Activated T-helper 17 cell treated with anti-CD3 and anti-CD28 coated beads, Interleukin-2, amount 50 U/mL, for 72 hours (primary cell): ENCODE measurements around the gene JAKMIP1. TPM values are rescaled to one million over a fixed set of nuclear protein-coding genes. Genes with fewer than 3 reads are reported as not detected.

Experiments used
- ATAC-seq: fragments of 150-1000 bp; cut with Tn5 transposase; replicated peaks from 2 replicates; pipeline ENCODE4 v1.10.0; 2021; ENCODE audit warnings: mild to moderate bottlenecking, moderate library complexity
- H3K27ac Mint-ChIP-seq: one replicate; pipeline ENCODE4 v1.8.0; 2022; ENCODE audit warnings: mixed read lengths
- H3K27me3 Mint-ChIP-seq: one replicate; pipeline ENCODE4 v1.8.0; 2022; ENCODE audit warnings: mixed read lengths
- H3K36me3 Mint-ChIP-seq: one replicate; pipeline ENCODE4 v1.8.0; 2022; ENCODE audit warnings: low read depth, mild to moderate bottlenecking, mixed read lengths
- H3K4me1 Mint-ChIP-seq: one replicate; pipeline ENCODE4 v1.8.0; 2022; ENCODE audit warnings: mixed read lengths
- H3K4me3 Mint-ChIP-seq: one replicate; pipeline ENCODE4 v1.8.0; 2022; ENCODE audit warnings: mild to moderate bottlenecking, mixed read lengths
- H3K9me3 Mint-ChIP-seq: one replicate; pipeline ENCODE4 v1.8.0; 2022; ENCODE audit warnings: mixed read lengths
- total RNA-seq, 2 donors: library from RNA; stranded (reverse); gene quantifications; one replicate each; pipeline ENCODE4 v1.2.3, GENCODE V29; 2022

JAKMIP1 gene
- total RNA-seq, 2 donors from 2014 or later = 13.1 to 34.6 TPM

GRCh38 chr4:6123541-6123940, 76.8 kb downstream of the JAKMIP1 start:
- H3K9me3 Mint-ChIP-seq = no peaks in the 10 kb centered on the region
- no peaks in the 10 kb centered on the region for H3K36me3 Mint-ChIP-seq
- H3K4me1 Mint-ChIP-seq = no peaks in the 10 kb centered on the region
- no peak for ATAC-seq
- no peak overlapping the region for H3K4me3 Mint-ChIP-seq
- H3K27me3 Mint-ChIP-seq = no peaks in the 10 kb centered on the region
- H3K27ac Mint-ChIP-seq = no peak overlapping the region

GRCh38 chr4:6123116-6123515, 77.2 kb downstream of the JAKMIP1 start:
- Mint-ChIP-seq H3K27ac (peak overlapping the region; percentile 53), H3K36me3 (no peaks in the 10 kb centered on the region), H3K9me3 (no peaks in the 10 kb centered on the region), H3K4me1 (no peaks in the 10 kb centered on the region), H3K27me3 (no peaks in the 10 kb centered on the region), H3K4me3 (no peak overlapping the region)
- ATAC-seq = no peak

- no peak for ATAC-seq
- Mint-ChIP-seq H3K9me3 (no peaks in the 10 kb centered on the region), H3K27me3 (no peaks in the 10 kb centered on the region), H3K4me1 (no peaks in the 10 kb centered on the region), H3K27ac (no peak overlapping the region), H3K36me3 (no peaks in the 10 kb centered on the region), H3K4me3 (no peak overlapping the region)
Observed at GRCh38 chr4:6122496-6122895, 77.9 kb downstream of the JAKMIP1 start.

DNA sequence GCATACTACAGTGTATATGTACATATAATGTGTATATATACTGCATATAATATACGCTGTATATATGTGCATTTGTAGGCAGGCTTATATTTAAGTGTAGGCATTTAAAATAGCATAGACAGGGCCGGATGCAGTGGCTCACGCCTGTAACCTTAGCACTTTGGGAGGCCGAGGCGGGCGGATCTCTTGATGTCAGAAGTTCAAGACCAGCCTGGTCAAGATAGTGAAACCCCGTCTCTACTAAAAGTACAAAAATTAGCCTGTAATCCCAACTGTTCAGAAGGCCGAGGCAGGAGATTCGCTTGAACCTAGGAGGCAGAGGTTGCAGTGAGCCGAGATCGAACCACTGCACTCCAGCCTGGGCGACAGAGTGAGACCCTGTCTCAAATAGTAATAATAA, 78.4 kb downstream of the JAKMIP1 start:
- Mint-ChIP-seq H3K4me1 (no peaks in the 10 kb centered on the region), H3K27ac (no peak overlapping the region), H3K36me3 (no peaks in the 10 kb centered on the region), H3K27me3 (no peaks in the 10 kb centered on the region), H3K9me3 (no peaks in the 10 kb centered on the region), H3K4me3 (no peak overlapping the region)
- no peak for ATAC-seq

DNA sequence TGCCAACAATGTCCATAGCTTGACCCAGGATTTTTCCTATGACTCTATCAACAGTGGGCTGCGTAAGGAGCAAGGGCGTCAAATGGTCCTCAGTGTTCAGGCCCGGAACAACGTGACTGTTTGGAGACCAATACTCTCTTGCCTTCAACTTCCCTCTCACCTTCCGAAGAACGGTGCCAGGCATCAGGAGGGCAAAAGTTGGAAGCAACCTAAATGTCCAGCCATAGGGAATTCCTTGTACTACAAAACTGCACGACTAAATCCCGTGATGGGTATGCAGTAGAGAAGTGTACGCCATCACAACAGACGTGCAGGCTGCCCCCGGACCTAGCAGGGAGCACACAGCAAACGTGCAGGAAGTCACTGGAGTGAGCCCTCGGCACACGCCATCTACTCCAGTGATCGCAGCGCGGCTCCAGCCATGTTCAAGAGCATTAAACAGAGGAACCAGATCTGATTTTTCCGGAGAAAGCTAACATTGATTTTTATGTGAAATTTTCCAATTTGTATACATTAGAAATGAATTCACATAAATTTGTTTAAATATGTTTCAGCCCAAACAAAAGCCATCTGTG, 79.0 kb downstream of the JAKMIP1 start:
- ATAC-seq = no peak
- Mint-ChIP-seq H3K27me3 (no peaks in the 10 kb centered on the region), H3K4me1 (no peaks in the 10 kb centered on the region), H3K9me3 (no peaks in the 10 kb centered on the region), H3K27ac (no peak overlapping the region), H3K4me3 (no peak overlapping the region), H3K36me3 (no peaks in the 10 kb centered on the region)

GRCh38 chr4:6120361-6120760, 80.0 kb downstream of the JAKMIP1 start:
- Mint-ChIP-seq H3K27ac (no peak overlapping the region), H3K9me3 (no peaks in the 10 kb centered on the region)
- no peak for ATAC-seq

DNA sequence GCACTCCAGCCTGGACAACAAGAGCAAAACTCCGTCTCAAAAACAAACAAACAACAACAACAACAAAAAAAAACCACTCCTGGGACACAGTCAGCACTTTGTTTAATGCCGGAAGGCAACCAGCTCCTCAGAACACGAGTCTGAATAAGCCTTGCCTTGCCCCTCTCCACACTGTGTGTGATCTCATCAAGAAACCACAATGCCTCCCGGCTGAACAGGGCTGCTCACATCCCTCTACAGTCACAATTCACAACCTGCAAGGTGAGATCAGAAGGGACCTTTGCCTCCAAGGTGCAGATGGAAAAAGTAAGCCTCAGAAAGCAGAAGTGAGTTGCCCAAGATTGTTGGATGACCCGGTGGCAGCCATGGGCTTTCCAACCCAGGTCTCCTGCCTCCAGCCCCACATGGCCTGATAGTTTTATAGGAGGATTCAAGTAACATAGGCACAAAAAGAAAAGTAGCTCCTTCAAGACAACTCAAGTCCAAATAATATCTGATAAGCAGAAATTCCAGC, 80.8 kb downstream of the JAKMIP1 start:
- no peaks in the 10 kb centered on the region for H3K9me3 Mint-ChIP-seq
- H3K27ac Mint-ChIP-seq = no peak overlapping the region
- peak; percentile 54 for ATAC-seq
- H3K36me3 Mint-ChIP-seq = no peaks in the 10 kb centered on the region
- no peaks in the 10 kb centered on the region for H3K27me3 Mint-ChIP-seq
- H3K4me3 Mint-ChIP-seq = no peak overlapping the region
- H3K4me1 Mint-ChIP-seq = no peaks in the 10 kb centered on the region

More at GRCh38 chr4:6120361-6120760, 80.0 kb downstream of the JAKMIP1 start:
- no peaks in the 10 kb centered on the region for H3K27me3 Mint-ChIP-seq
- no peaks in the 10 kb centered on the region for H3K4me1 Mint-ChIP-seq
- no peaks in the 10 kb centered on the region for H3K36me3 Mint-ChIP-seq
- H3K4me3 Mint-ChIP-seq = no peak overlapping the region

DNA sequence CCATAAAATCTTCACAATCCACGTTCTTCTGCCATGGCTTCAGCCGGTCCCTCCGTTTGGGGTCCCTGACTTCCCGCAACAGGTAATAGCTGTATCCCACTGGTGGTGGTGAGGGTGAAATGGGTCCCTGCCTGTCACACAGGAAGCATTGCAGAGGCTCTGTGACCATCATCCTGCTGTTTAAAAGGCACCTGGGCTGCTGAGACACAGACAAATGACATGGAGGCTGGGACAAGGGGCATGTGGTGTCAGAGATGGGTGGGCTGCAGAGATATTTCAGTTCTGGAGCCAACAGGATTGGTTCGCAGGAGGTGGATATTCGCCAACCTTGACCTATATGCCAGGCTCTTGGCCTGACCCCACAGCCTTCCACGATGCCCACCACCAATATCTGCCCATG, 82.1 kb downstream of the JAKMIP1 start:
- H3K9me3 Mint-ChIP-seq = no peaks in the 10 kb centered on the region
- ATAC-seq = no peak
- H3K27ac Mint-ChIP-seq = no peak overlapping the region
- no peaks in the 10 kb centered on the region for H3K36me3 Mint-ChIP-seq
- H3K27me3 Mint-ChIP-seq = no peaks in the 10 kb centered on the region
- H3K4me3 Mint-ChIP-seq = no peak overlapping the region
- peaks cover 6% of the 10 kb centered on the region for H3K4me1 Mint-ChIP-seq

- Mint-ChIP-seq H3K9me3 (no peaks in the 10 kb centered on the region), H3K4me3 (no peak overlapping the region), H3K27me3 (no peaks in the 10 kb centered on the region), H3K4me1 (peaks cover 6% of the 10 kb centered on the region), H3K36me3 (no peaks in the 10 kb centered on the region), H3K27ac (no peak overlapping the region)
- ATAC-seq = no peak
Observed at GRCh38 chr4:6116696-6117285, 83.6 kb downstream of the JAKMIP1 start.

DNA sequence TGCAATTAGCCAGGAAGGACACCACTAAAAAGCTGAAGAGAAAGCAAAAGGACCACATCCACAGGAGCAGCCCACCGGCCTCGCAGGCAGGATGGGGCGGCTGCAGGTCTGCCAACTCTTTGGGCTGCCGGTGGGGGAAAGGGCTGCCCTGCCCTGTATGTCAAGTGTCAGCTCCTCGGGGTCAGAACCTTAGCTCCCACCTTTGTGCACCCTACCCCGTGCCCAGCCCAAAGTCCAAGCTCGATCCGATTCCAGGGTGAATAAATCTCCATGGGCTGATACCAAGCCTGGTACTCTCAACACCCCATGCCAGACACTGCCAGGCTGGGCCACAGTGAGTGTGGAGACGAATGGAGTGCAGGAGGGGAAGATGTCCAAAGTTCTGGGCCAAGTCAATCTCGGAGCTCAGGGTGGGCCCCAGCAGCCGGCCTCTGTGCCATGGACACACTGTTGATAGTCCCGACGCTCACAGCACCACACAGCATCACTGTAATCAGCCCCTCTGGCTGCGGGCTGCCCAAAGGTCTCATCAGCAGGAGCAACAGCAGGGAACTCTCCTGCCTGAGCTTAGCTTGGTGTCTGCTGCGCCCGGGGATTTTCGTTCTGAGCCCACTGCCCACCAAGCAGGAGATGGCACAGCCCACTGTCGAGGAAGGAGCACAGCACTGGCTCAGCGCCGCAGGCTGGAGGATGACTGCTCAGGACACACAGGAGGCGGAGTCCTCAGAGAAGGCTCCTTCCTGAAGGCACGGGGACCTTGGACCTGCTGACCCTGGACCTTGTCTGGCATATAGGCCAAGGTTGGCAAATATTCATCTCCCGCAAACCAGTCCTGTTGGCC, 84.4 kb downstream of the JAKMIP1 start:
- no peaks in the 10 kb centered on the region for H3K36me3 Mint-ChIP-seq
- peaks cover 6% of the 10 kb centered on the region for H3K4me1 Mint-ChIP-seq
- H3K27ac Mint-ChIP-seq = no peak overlapping the region
- ATAC-seq = no peak
- no peaks in the 10 kb centered on the region for H3K9me3 Mint-ChIP-seq
- H3K4me3 Mint-ChIP-seq = no peak overlapping the region
- no peaks in the 10 kb centered on the region for H3K27me3 Mint-ChIP-seq

GRCh38 chr4:6115342-6115741, 85.0 kb downstream of the JAKMIP1 start:
- Mint-ChIP-seq H3K27ac (no peak overlapping the region), H3K9me3 (no peaks in the 10 kb centered on the region), H3K36me3 (no peaks in the 10 kb centered on the region), H3K4me3 (no peak overlapping the region), H3K27me3 (no peaks in the 10 kb centered on the region), H3K4me1 (peaks cover 6% of the 10 kb centered on the region)
- ATAC-seq = no peak

DNA sequence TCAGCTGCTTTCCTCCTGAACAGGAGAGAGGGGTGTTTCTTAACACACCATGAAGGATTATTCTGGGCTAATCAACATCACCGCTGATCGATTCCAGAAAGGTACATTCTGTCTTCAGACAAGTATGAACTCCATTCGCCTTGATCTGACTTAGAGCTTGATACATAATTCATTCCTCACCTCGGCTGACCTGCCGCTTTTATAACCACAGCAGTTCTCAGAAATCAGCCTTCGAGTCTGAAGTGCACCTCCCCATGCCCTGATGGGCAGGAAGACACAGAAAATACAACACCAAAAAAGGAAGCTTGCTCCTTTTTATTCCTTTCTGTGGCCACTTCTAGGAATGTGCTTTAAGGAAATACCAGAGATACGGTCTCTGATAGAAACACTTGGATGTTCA, 85.7 kb downstream of the JAKMIP1 start:
- H3K4me3 Mint-ChIP-seq = no peak overlapping the region
- H3K4me1 Mint-ChIP-seq = peaks cover 6% of the 10 kb centered on the region
- no peak overlapping the region for H3K27ac Mint-ChIP-seq
- H3K27me3 Mint-ChIP-seq = no peaks in the 10 kb centered on the region
- no peak for ATAC-seq
- H3K9me3 Mint-ChIP-seq = no peaks in the 10 kb centered on the region
- H3K36me3 Mint-ChIP-seq = no peaks in the 10 kb centered on the region

DNA sequence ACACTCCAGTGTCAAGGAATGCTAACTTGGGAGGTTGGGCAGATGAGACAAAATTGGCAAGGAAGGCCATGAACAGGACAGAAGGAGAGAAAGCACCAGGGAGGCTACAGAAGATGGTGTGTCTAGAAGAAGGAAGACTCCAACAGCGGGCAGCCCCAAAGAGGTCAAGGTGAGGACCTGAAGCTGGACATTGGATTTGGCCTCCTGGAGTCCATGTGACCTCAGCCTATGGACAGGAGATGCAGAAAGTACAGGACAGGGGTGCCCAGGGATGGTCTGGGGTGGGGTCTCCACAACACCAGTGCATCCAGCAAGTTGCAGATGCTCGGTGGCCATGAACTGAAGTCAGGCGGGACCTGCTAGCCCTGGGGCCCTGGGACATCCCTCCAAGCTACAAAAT, 86.2 kb downstream of the JAKMIP1 start:
- Mint-ChIP-seq H3K36me3 (no peaks in the 10 kb centered on the region), H3K4me3 (no peak overlapping the region), H3K4me1 (peaks cover 6% of the 10 kb centered on the region), H3K27me3 (no peaks in the 10 kb centered on the region), H3K27ac (no peak overlapping the region), H3K9me3 (no peaks in the 10 kb centered on the region)
- no peak for ATAC-seq

- ATAC-seq = no peak
- no peak overlapping the region for H3K27ac Mint-ChIP-seq
Observed at GRCh38 chr4:6113641-6114040, 86.7 kb downstream of the JAKMIP1 start.

More at GRCh38 chr4:6113641-6114040, 86.7 kb downstream of the JAKMIP1 start:
- Mint-ChIP-seq H3K9me3 (no peaks in the 10 kb centered on the region), H3K27me3 (no peaks in the 10 kb centered on the region), H3K36me3 (peaks cover 2% of the 10 kb centered on the region), H3K4me3 (no peak overlapping the region), H3K4me1 (peaks cover 6% of the 10 kb centered on the region)
